ENCODE data around the gene MOB2. TPM values are rescaled to one million over a fixed set of nuclear protein-coding genes. Genes with fewer than 3 reads are reported as not detected.

Gene MOB2
- total and polyA plus RNA-seq, 9 of the 15 experiments (the other 6 are each of a cell fraction or from before 2014, with no cell fraction given): 0.17 to 36.8 (median 19.2) TPM

GRCh38 chr11:1478544-1478943 is 8.0 kb downstream of the MOB2 start (continued):
- TF ChIP-seq, protein P1, sequence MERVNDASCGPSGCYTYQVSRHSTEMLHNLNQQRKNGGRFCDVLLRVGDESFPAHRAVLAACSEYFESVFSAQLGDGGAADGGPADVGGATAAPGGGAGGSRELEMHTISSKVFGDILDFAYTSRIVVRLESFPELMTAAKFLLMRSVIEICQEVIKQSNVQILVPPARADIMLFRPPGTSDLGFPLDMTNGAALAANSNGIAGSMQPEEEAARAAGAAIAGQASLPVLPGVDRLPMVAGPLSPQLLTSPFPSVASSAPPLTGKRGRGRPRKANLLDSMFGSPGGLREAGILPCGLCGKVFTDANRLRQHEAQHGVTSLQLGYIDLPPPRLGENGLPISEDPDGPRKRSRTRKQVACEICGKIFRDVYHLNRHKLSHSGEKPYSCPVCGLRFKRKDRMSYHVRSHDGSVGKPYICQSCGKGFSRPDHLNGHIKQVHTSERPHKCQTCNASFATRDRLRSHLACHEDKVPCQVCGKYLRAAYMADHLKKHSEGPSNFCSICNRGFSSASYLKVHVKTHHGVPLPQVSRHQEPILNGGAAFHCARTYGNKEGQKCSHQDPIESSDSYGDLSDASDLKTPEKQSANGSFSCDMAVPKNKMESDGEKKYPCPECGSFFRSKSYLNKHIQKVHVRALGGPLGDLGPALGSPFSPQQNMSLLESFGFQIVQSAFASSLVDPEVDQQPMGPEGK (CRISPR knock-in tag; IDR thresholded peaks at IDR 0.05; ENCODE audit: borderline replicate concordance): no peak
- TF ChIP-seq, protein P2, sequence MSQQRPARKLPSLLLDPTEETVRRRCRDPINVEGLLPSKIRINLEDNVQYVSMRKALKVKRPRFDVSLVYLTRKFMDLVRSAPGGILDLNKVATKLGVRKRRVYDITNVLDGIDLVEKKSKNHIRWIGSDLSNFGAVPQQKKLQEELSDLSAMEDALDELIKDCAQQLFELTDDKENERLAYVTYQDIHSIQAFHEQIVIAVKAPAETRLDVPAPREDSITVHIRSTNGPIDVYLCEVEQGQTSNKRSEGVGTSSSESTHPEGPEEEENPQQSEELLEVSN (IDR thresholded peaks at IDR 0.05; ENCODE audit: borderline replicate concordance in 1 of 2, extremely low read depth in 1 of 2, insufficient read depth in 1 of 2, insufficient read length in 1 of 2, low read depth in 1 of 2, low read length in 1 of 2, poor library complexity in 1 of 2, severe bottlenecking in 1 of 2): no peak
- TF ChIP-seq ETV1 (tag; conservative IDR thresholded peaks at IDR 0.05; ENCODE audit: low read depth): no peak
- TF ChIP-seq ZNF175 (CRISPR knock-in tag; IDR thresholded peaks at IDR 0.05; ENCODE audit: low read depth): no peak
- no peak for TF ChIP-seq CBX2 (IDR thresholded peaks at IDR 0.05; ENCODE audit: insufficient read depth, low read length, poor library complexity, severe bottlenecking)
- TF ChIP-seq, protein P3, sequence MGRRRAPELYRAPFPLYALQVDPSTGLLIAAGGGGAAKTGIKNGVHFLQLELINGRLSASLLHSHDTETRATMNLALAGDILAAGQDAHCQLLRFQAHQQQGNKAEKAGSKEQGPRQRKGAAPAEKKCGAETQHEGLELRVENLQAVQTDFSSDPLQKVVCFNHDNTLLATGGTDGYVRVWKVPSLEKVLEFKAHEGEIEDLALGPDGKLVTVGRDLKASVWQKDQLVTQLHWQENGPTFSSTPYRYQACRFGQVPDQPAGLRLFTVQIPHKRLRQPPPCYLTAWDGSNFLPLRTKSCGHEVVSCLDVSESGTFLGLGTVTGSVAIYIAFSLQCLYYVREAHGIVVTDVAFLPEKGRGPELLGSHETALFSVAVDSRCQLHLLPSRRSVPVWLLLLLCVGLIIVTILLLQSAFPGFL (CRISPR knock-in tag; IDR thresholded peaks at IDR 0.05): no peak
- TF ChIP-seq MIER1 (IDR thresholded peaks at IDR 0.05; ENCODE audit: low read depth): no peak
- TF ChIP-seq, protein P4, sequence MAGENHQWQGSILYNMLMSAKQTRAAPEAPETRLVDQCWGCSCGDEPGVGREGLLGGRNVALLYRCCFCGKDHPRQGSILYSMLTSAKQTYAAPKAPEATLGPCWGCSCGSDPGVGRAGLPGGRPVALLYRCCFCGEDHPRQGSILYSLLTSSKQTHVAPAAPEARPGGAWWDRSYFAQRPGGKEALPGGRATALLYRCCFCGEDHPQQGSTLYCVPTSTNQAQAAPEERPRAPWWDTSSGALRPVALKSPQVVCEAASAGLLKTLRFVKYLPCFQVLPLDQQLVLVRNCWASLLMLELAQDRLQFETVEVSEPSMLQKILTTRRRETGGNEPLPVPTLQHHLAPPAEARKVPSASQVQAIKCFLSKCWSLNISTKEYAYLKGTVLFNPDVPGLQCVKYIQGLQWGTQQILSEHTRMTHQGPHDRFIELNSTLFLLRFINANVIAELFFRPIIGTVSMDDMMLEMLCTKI (IDR thresholded peaks at IDR 0.05; ENCODE audit: partially characterized antibody): no peak
- TF ChIP-seq CREB3 (tag; conservative IDR thresholded peaks at IDR 0.05; ENCODE audit: low read depth): no peak
